Spleen (tissue), 7 donors: ENCODE results near the gene COL4A2.

ENCODE experiments used
- POLR2A ChIP-seq, 3 donors: fragments of 450-650 bp; IDR thresholded peaks; one replicate each; pipeline ENCODE4 v1.5.1; 2017; ENCODE audit warnings: antibody characterized with exemption in 3 of 3, mild to moderate bottlenecking in 1 of 3
- POLR2AphosphoS5 ChIP-seq, 3 donors: sonication (generic); formaldehyde crosslinking; IDR thresholded peaks; one replicate each; pipeline ENCODE4 v1.5.1; 2017; ENCODE audit warnings: antibody characterized with exemption in 3 of 3
- TF ChIP-seq, protein P1 (sequence below), 11 experiments: fragments of 200-600 bp in 7 of 11; fragments of 450-650 bp in 4 of 11; sonication (generic) in 4 of 11; IDR thresholded peaks in 8 of 11; conservative IDR thresholded peaks in 3 of 11; 1 replicate in 7 of 11; 2 replicates in 4 of 11; pipeline versions ENCODE4 v1.4.0 to v1.8.0; 2016 to 2021; ENCODE audit warnings: antibody characterized with exemption in 11 of 11, inconsistent platforms in 4 of 11, mild to moderate bottlenecking in 1 of 11
- donor health status: DM: no; HTN: no; CAD: no; lungs with moderate emphysema.
- donor health status: DM: no; HTN: no; CAD: no.
- donor health status: DM: no; HTN: no; CAD: no.

DNA sequence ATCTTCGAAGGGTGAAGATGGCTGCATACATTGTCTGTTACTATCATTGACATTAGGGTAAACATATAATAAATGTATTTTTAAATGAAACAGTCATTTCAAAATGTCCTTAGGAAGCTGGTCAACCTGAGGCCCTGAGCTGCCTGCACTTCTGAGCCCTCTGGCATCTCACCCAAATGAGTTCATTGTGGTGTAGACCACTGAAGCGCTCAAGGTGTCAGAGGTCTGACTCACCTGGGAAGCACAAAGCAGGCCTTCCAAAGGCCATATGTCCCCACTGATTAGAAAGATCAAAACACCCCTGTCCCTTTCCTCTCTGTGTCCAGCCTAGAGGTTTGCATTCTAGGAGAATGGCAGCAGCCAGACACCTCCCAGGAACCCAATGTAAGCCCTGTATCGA, 59.6 kb downstream of the COL4A2 start:
- TF ChIP-seq, protein P1, sequence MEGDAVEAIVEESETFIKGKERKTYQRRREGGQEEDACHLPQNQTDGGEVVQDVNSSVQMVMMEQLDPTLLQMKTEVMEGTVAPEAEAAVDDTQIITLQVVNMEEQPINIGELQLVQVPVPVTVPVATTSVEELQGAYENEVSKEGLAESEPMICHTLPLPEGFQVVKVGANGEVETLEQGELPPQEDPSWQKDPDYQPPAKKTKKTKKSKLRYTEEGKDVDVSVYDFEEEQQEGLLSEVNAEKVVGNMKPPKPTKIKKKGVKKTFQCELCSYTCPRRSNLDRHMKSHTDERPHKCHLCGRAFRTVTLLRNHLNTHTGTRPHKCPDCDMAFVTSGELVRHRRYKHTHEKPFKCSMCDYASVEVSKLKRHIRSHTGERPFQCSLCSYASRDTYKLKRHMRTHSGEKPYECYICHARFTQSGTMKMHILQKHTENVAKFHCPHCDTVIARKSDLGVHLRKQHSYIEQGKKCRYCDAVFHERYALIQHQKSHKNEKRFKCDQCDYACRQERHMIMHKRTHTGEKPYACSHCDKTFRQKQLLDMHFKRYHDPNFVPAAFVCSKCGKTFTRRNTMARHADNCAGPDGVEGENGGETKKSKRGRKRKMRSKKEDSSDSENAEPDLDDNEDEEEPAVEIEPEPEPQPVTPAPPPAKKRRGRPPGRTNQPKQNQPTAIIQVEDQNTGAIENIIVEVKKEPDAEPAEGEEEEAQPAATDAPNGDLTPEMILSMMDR (IDR thresholded peaks at IDR 0.05 in 8 of 11, conservative IDR thresholded peaks at IDR 0.05 in 3 of 11) = no peak
- TF ChIP-seq POLR2AphosphoS5 (IDR thresholded peaks at IDR 0.05) = no peak
- no peak for TF ChIP-seq POLR2A (IDR thresholded peaks at IDR 0.05)
